GM06990 (cell line): Measurements from ENCODE around the gene CMSS1.

Source experiments
- DNase-seq: peaks from one replicate; pipeline ENCODE4 v3.0.0-alpha.2; 2011; ENCODE audit not compliant: insufficient read length; ENCODE audit errors: extremely low read depth
- H3K27me3 ChIP-seq: replicated peaks from 2 replicates; pipeline ENCODE4 v1.6.0; 2011; ENCODE audit warnings: low read length; ENCODE audit not compliant: control insufficient read depth, insufficient read depth
- H3K36me3 ChIP-seq: 2 replicates; pipeline ENCODE4 v1.5.1; 2011; ENCODE audit warnings: low read length; ENCODE audit not compliant: control insufficient read depth, insufficient read depth
- H3K4me3 ChIP-seq: replicated peaks from 2 replicates; pipeline ENCODE4 v1.5.1; 2011; ENCODE audit warnings: low read depth, mild to moderate bottlenecking, control low read depth, low read length
- TF ChIP-seq, protein P1 (sequence below): IDR thresholded peaks from 2 replicates; pipeline ENCODE4 v1.5.1; 2011; ENCODE audit warnings: low read length, control low read depth, mild to moderate bottlenecking, inconsistent platforms; ENCODE audit not compliant: insufficient read depth, poor library complexity, severe bottlenecking

Gene CMSS1

DNA sequence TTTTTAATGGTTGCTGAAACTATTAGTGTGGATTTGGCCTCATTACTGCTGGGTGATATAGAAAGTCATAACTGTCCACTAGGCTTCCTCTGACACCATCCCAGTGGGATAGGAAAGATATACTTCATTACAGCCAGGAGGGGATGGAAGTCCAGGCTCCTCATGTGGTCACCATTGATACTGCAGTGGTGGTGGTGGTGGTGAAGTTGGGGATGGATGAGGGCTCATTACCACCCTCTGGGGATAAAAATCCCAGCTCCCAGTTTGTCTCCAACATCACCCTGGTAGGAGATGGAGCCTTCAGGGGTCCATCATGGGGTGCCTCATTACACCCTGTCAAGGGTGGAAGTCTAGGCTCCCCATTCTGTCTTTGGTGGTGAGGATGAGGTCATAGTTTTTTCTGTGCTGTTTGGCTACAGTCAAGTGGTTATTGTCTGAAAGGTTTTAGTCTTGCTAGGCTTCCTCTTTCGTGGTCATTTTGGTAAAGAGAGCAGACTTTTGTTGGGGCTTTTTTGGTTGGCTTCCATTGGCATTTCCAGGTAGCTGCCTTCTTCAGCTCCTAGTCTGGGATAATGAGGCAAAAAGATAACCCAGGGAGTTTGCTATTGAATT is 326.7 kb downstream of the CMSS1 start:
- DNase-seq = peak; percentile 11
- Histone ChIP-seq H3K4me3 (no peak overlapping the region), H3K27me3 (no peaks in the 10 kb centered on the region), H3K36me3 (no peaks in the 10 kb centered on the region)
- TF ChIP-seq, protein P1, sequence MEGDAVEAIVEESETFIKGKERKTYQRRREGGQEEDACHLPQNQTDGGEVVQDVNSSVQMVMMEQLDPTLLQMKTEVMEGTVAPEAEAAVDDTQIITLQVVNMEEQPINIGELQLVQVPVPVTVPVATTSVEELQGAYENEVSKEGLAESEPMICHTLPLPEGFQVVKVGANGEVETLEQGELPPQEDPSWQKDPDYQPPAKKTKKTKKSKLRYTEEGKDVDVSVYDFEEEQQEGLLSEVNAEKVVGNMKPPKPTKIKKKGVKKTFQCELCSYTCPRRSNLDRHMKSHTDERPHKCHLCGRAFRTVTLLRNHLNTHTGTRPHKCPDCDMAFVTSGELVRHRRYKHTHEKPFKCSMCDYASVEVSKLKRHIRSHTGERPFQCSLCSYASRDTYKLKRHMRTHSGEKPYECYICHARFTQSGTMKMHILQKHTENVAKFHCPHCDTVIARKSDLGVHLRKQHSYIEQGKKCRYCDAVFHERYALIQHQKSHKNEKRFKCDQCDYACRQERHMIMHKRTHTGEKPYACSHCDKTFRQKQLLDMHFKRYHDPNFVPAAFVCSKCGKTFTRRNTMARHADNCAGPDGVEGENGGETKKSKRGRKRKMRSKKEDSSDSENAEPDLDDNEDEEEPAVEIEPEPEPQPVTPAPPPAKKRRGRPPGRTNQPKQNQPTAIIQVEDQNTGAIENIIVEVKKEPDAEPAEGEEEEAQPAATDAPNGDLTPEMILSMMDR = no peak

DNA sequence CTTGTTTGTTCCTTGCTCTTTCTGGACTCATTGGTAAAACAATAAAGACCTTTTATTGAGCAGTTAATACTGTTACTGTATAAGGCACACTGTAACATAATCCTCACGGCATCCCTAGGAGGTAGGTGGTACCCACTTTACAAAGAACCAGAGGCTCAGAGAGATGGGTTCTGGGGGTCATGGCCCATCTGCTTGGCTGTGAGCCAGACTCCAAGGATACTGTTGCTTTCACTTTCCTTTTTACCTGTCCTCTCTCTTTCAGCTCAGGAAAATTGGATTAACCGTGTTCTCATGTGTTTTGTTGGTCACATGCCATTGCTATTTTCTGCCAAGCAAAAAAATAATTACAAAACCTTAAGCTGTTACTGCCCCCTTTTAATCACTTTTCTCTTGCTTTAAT is 331.5 kb downstream of the CMSS1 start:
- no peak overlapping the region for H3K4me3 ChIP-seq
- TF ChIP-seq, protein P1 = no peak
- H3K27me3 ChIP-seq = no peaks in the 10 kb centered on the region
- no peak for DNase-seq
- no peaks in the 10 kb centered on the region; the same call in none of the 2 replicates for H3K36me3 ChIP-seq

DNA sequence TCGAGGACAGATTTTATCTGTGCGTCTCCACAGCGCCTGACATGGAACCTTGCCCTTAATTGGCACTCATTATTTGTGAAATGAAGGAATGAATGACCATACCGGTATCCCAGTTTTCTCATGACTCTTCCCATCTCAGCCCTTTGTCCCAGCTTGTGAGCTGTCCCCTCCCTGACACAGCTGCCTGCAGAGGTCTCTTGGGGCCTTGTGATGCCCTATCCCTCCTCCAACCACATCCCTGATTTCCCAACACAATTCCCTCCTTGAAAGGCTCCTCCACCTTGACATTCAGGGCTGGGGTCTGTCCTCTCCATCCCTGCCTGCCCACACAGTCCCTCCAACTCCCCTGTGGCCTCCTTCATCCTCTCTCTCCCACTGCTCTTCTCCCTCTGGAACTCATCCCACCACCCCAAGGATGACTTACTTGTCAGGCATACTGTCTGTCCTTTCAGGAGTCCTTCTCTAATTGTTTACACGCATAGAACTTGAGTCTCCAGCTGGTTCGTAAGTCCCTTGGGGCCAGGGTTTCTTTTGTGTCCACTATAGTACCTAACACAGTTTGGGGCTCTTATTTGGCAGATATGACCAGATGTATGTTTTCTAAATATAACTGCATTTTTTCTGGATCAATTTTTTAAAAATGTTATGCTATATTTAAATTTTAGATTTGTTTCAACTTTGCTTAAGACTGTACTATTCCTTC is 332.2 kb downstream of the CMSS1 start:
- TF ChIP-seq, protein P1 = no peak
- Histone ChIP-seq H3K4me3 (no peak overlapping the region), H3K27me3 (no peaks in the 10 kb centered on the region), H3K36me3 (no peaks in the 10 kb centered on the region; the same call in none of the 2 replicates)
- no peak for DNase-seq

DNA sequence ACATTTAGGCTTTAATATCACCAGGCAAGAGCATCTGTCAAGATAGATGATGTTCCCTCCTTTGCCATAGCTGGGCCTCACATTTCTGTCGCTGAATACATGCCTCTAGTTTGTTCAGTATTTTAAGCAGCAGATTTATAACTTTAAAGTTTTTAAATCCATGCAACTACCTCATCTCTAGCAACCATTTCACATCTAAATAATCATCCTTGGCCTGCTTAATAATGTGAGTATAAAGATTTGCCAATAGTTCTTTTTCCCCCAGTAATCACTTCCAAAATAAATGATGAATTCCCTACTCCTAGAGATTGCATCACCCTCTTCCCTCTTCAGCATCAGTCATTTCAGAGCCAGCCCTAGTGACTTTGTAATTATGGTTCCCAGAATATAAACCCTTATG is 332.8 kb downstream of the CMSS1 start:
- DNase-seq = no peak
- Histone ChIP-seq H3K36me3 (no peaks in the 10 kb centered on the region; the same call in none of the 2 replicates), H3K4me3 (no peak overlapping the region), H3K27me3 (no peaks in the 10 kb centered on the region)
- TF ChIP-seq, protein P1 = no peak

DNA sequence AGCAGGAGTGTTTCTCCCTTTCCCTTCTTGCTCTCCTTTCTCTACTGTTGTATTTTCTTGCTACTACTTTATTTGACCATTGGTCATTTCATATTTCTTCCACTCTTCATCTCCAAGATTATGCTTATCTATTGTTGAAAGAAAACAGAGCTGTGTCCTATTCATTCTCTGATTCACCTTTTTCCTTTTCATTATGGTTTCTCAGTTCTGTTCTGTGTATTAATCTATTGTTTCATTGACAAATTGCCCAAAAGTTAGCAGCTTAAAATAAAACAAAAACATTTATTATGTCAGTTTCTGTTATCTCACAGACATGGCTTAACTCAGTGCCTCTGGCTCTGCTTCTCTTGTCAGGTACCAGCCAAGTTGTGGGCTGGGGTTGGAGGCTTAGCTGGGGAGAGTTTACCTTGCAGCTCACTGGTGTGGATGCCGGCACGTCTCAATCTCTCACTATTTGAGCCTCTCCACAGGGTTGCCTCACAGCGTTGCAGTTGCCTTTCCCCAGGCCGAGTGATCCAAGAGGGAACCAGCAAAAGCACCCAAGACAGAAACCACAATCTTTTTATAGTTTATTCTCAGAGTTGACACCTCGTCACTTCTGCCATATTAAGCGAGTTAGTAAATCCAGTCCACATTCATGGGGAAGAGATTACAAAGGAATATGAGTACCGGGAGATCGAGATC is 333.5 kb downstream of the CMSS1 start:
- no peak for DNase-seq
- H3K27me3 ChIP-seq = no peaks in the 10 kb centered on the region
- TF ChIP-seq, protein P1 = no peak
- H3K36me3 ChIP-seq = no peaks in the 10 kb centered on the region; the same call in none of the 2 replicates
- no peak overlapping the region for H3K4me3 ChIP-seq
